NOMO-1 treated with dmso at 0.1 percent for 144 hours (cell line): ENCODE data around the gene PITPNC1.
"Not testable (repeated sequence)": the region's sequence is repeated elsewhere in the genome, so short reads cannot be mapped to it uniquely, and the experiment has no call there.

ENCODE experiments used
- DNase-seq: peaks from one replicate; lab custom pipeline; 2025; ENCODE audit not compliant: unreplicated experiment; lab: John Stamatoyannopoulos, UW

Gene PITPNC1

GRCh38 chr17:67571478-67571877, 194.4 kb downstream of the PITPNC1 start:
- DNase-seq, result no peak

GRCh38 chr17:67573987-67574657, 197.0 kb downstream of the PITPNC1 start:
- DNase-seq, result no peak

DNA sequence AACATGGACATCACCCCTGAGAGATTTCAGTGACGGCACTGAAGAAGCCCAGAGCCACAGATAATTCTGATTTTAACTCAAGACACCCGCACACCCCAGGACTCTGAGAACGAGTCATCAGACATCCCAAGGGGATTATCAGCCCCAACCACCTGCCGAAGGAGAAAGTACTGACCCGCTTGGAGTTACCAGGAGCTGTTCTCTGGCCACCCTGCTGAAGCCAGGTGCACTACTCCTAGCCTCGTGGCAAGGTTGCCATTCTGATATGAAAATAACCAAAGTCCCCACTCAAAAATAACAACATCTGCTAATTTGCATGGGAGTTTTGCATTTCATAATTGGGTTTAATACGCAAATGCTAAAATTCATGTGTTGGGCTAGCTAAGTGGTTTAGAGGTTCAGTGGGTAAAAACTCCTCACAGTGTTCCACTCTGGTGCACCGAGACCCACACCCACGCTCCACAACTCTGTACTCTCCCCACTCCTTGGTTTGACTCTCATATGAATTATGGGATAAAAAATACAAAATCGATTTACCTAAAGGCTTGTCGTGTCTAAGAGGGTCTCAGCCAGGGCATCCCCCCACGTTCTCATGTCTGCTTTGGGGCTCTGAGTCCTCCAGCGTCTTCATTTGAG, 197.7 kb downstream of the PITPNC1 start:
- no peak for DNase-seq

- DNase-seq, result no peak
Measured at GRCh38 chr17:67575325-67575724, 198.2 kb downstream of the PITPNC1 start.

DNA sequence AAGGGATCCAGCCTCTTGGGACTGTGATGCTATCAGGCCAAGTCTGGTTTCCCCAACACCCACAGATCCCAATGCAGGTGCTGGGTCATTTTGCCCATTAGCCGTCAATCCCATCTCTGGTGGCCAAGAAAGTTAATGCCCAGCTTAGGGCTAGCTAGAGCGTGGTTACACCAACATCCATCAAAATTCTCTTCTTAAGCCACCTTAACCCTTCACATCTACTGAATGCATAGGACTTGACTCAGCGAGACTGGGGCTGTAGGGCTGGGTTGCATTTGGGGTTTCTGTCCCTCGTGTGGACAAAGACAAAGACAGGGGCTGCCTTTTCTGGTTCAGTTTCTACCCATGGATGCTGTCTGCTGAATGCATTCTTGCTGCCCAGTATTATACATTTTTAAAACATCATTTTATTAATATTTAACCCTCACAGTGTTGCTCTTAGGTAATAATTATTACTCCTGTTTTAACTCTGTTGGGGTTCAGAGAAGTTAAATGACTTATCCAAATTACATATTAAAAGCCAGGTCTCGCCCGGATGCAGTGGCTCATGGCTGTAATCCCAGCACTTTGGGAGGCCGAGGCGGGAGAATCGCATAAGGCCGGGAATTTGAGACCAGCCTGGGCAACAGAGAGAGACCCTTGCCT, 199.5 kb downstream of the PITPNC1 start:
- DNase-seq, result no peak

DNA sequence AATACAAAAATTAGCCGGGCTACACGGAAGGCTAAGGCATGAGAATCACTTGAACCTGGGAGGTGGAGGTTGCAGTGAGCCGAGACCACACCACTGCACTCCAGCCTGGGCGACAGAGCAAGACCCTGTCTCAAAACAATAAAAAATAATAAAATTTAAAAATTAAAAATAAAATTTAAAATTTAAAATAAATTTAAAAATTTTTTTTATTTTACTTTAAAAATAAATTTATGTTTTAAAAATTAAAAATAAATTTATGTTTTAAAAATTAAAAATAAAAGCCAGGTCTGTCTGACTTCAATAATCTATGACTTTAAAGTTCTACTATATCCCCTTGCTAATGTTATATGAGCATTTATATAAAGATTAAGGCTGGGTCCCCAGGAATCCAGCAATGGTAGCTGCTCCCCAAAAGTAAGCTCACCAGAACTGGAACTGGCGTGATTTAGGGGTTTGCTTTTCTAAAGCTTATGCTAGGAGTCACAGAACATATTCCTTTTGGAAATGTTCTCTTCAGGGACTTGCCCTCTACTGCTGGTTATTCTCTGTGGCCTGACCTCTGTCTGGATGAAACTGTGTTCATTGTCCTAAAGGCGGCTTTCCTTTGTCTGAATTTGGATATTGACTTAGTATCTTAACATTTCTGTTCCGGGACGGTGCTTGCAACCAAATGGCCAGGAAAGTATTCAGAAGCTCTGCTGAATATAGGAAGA, 200.5 kb downstream of the PITPNC1 start:
- DNase-seq, result no peak

DNA sequence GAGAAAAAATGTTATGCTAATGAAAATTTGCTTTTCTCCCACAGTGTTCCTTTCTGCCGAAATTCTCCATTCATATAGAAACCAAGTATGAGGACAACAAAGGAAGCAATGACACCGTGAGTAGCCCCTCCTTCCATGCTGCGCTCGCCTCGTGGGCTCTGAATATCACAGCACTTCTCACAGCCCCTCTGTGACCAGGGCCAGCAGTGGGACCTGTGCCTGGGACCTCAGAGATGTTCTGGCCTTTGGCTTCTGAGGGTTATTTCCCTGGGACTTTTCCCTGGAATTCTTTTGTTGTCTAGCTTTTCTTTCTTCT, 201.0 kb downstream of the PITPNC1 start:
- no peak for DNase-seq

DNA sequence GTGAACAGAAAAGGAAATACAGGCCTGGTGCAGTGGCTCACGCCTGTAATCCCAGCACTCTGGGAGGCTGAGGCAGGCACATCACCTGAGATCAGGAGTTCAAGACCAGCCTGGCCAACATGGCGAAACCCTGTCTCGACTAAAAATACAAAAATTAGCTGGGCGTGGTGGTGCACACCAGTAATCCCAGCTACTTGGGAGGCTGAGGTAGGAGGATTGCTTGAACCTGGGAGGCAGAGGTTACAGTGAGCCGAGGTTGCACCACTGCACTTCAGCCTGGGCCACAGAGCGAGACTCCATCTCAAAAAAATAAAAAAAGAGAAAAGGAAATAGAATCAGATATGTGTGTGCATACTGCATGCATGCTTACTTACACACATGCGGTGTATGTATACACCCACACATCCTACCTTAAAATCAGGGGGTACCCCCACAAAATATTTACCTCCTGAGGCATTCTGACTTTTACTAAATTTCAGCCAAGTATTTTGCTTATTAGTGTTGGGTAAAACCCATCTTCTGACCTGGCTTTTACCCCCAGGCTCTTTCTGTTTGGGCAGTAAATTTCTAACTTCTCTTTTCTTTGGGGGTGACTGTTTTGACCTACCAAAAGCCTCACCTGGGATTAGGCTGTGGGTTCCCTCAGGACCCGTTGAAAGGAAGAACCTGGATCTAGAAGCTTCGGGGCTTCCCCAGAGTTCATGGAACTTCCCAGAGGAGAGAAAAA, 201.8 kb downstream of the PITPNC1 start:
- DNase-seq, result not testable (repeated sequence)

DNA sequence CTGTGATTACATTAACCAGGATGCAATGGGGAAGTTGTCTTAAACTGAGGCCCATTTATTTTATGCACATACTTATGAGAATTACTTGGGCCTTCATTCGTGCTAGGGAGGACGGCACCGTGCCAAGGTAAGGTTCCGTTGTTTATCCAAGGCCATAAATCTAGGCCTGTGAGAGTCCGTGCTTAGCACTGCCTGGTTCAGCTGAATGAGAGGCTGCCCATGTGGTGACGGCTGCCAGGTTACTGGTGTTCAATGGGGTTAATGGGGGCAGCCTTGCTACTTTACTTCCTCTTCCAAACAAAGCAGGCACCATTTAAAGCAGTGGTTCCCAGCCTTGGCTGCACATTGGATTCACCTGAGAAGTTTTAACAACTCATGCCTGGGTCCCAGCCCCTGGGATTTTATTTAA, 205.6 kb downstream of the PITPNC1 start:
- no peak for DNase-seq

- DNase-seq, result no peak
Measured at GRCh38 chr17:67585077-67585602, 208.1 kb downstream of the PITPNC1 start.

- no peak for DNase-seq
Measured at GRCh38 chr17:67588326-67588725, 211.2 kb downstream of the PITPNC1 start.

DNA sequence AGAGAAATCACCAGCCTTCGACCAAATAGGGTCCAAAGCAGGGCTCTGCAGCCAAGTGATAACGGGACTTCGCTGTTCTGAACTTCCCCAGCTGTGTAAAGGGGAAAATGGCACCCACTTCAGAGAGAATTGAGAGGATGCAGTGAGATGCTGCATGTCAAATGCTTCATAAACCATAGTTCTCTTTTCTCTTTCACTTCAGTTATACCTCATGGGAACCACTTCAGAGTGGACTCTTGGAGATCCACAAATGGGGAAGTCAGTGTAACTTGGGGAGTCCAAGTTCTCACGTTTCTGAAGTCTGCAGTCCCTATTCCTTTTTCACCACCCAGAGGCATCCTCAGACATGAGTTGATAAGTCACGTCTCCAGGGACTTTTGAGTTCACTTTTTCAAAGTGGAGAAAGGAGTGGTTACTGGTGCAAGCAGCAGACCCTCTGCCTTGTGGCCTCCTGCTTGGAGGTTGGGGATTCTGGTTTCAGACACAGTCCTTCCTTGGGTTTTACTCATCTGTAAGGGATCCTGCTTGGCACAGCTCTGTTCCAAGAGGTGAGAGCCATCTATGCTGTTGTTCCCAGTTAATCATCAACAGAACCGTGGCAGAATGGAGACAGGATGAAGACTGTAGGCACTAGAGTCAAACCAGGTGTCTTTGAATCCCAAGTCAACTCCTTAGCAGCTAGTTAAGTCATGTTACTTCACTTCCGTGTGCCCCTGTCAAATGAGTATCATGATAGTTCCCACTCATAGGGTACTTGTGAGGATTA, 217.2 kb downstream of the PITPNC1 start:
- DNase-seq, result no peak

DNA sequence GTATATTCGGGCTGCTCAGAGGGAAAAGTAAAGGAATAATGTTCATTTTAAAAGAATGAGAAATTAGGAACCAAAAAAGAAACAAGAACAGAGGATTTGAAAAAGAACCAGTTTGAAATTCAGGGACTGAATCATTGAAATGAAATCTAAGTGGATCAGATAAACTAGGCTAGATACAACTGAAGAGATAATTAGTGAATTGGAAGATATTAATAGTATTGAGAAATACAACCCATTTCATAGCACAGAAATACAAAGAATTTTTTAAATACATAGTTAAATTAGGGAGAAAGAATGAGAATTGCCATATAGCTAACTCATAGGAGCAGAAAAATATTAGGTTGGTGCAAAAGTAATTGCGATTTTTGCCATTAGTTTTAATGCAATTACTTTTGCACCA, 223.3 kb downstream of the PITPNC1 start:
- DNase-seq, result no peak

DNA sequence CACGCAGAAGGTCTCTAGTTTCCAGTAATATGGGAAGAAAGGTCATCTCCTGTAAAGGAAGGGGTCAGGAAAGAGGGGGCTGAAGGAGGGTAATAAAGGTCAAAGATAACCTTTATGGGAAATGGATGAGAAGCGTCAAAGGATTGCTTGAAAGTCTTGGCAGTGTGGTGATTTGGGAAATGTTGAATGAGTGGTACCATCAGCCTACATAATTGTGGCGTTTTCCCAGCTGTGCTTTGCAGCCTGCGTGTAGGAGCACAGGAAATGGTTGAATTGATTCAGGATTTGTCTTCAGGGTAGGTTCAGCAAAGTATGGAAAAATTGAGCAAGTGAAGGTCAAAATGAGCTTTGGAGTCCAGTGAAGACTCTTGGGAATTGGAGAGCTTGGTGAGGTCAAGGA, 224.8 kb downstream of the PITPNC1 start:
- no peak for DNase-seq

DNA sequence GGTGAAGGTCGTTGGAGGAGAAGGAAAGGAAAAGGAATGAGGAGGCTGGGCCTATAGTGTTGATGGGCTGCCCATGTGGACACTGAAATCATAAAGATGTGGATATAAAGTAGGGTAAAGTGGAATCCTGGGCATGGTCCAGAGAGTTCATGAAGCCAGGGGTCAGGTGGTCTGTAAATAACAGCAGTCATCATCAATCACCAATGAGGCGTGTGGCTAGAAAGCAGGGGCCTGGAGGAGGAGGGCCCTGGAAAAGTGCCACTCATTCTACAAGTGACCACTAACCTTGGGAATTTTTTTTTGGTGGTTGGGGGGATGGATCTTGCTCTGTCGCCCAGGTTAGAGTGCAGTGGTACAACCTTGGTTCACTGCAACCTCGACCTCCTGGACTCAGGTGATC, 225.4 kb downstream of the PITPNC1 start:
- no peak for DNase-seq

DNA sequence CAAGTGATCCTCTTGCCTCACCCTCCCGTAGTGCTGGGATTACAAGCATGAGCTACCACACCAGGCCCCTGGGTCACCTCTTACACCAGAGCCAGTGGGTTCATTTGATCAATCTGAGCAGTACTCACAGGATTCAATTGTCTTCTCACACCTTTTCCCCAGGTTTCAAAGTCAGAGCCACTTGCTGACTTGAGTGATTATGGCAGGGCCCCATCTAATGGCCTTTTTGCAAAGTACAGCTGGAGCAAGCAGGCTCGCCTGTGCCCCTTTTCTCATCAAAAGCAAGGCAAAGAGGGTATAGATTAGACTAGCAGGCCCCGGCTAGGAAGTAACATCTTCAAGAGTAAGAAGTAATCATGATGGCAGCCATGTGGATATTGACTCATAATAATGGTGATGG, 225.9 kb downstream of the PITPNC1 start:
- no peak for DNase-seq

DNA sequence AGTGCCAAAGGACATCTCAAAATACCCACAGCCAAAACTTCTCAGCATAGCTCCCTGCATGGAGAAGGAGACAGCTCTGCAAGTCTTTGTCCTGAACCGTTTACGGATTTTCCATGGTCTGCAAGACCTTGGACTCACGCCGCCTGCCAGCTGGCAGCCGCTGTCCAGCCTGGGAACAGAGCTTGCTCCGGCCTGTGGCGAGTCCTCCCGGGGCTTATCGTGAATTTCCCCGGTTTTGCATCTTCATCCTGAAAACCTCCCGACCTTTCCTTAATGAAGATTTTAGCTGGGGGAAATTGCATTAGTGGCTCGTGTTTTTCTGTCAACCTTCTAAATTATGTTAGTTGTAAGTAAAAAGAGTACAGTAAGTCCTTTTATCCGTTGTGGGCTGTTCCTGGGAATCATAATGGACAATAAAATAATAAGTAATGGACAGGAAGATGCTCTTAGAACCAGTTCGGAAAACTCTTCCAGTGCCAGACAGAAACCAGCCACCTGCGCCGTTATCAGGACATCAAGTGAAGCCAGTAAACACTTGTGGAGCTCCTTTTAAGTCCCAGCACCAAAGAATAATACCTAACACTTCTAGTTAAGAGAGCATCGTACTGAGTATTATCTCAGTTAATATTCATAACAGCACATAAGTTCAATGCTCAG, 228.3 kb downstream of the PITPNC1 start:
- no peak for DNase-seq

DNA sequence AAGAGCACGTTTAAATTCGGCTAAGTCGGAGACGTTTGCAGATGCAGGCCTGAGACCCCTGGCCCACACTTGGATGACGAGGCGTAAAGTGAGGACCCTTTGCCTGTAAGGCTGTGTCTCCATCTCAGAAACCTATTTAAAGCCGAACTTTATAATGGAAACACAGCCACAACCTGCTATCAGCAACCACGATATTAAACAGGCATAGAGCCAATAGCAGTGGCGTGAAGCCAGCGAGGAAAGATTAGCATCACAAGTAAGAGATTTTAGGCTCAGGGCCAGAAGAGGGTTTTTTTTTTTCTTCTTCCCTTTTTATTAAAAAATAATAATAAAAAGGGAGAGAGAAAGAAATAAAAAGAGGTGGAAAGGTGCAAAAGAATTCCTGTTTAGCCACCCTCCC, 229.4 kb downstream of the PITPNC1 start:
- no peak for DNase-seq

DNA sequence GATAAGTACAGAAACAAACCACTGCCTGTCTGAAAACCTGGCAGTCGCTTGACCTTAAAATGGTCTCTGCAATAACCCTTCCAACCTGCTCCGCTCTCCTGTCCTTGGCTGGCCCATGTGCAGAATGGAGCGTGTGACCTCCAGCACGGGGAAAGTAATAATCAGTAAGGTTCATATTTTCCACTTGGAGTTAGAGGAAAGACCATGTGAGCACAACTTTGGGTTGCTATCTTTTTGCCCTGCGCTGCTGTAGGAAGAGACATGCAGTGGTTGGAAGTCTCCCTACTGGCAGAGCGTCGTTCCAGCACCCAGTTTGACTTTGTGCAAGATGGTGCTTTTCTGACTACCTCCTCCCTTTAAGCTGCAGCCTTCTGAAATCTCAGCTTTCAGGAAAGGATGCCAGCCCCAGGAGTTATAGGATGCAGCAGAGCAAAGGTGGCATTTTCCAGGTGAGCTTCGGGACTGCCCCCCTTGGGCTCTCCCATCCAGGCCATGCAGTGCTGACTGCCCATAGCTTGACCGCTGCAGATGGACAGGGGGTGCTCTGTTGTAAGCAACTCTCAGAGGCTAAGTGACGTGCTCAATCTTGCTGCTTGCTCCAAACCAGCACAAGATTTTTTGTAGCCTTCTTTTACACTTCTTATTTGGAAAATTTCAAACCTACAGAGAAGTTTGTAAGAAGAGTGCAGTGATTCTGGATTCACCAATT, 230.0 kb downstream of the PITPNC1 start:
- no peak for DNase-seq
